Measurements from ENCODE around the gene BORCS5.
"Not testable (repeated sequence)": the region's sequence is repeated elsewhere in the genome, so short reads cannot be mapped to it uniquely, and the experiment has no call there.

Gene BORCS5

GRCh38 chr12:12356896-12357718, at the start of gene BORCS5:
Gene BORCS5, plus strand, starts transcription at chr12:12357078. Its CDS starts 374 bp downstream, at chr12:12357452.
- peak; percentile 90 to 97 (median 94) for DNase-seq (ENCODE audit: low read depth in 4 of 4, low spot score in 1 of 4)

GRCh38 chr12:12310695-12311094, 46.2 kb upstream of the BORCS5 start:
- DNase-seq (ENCODE audit: low read depth in 4 of 4, low spot score in 1 of 4) = not testable (repeated sequence)

GRCh38 chr12:12315838-12316237, 41.0 kb upstream of the BORCS5 start:
- DNase-seq (ENCODE audit: low read depth in 4 of 4, low spot score in 1 of 4) = no peak

GRCh38 chr12:12319451-12320183, 37.3 kb upstream of the BORCS5 start:
- DNase-seq (ENCODE audit: low read depth in 4 of 4, low spot score in 1 of 4) = no peak

GRCh38 chr12:12323118-12323517, 33.8 kb upstream of the BORCS5 start:
- DNase-seq (ENCODE audit: low read depth in 4 of 4, low spot score in 1 of 4) = no peak

GRCh38 chr12:12323591-12323990, 33.3 kb upstream of the BORCS5 start:
- no peak for DNase-seq (ENCODE audit: low read depth in 4 of 4, low spot score in 1 of 4)

GRCh38 chr12:12326262-12326661, 30.6 kb upstream of the BORCS5 start:
- DNase-seq (ENCODE audit: low read depth in 4 of 4, low spot score in 1 of 4) = no peak

GRCh38 chr12:12327802-12328201, 29.1 kb upstream of the BORCS5 start:
- no peak for DNase-seq (ENCODE audit: low read depth in 4 of 4, low spot score in 1 of 4)

DNA sequence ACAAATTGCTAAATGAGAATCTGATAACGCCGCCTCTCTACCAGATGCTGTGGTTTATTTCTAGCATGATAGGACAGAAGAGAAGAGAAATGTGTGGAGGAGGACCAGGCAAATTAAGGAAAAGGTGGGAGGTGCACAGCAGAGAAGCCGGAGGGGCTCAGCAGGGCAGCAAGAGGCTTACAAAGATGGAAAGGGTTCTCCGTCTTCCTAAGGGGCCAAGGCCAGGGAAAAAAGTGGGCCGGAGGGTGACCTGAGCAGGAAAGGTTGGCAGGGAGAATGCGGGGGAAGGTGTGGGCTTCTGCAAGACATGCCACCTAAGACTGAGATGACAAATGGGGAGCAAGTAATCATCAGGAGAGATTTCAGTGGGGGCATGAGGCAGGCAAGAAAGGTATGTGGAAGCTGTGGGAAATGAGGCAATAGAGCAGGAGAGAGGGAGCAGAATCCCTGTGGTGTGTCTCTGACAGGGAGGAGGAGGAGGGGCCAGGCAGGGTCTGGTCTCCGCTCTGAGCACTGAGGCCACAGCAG, 25.6 kb upstream of the BORCS5 start:
- no peak for DNase-seq (ENCODE audit: low read depth in 4 of 4, low spot score in 1 of 4)

DNA sequence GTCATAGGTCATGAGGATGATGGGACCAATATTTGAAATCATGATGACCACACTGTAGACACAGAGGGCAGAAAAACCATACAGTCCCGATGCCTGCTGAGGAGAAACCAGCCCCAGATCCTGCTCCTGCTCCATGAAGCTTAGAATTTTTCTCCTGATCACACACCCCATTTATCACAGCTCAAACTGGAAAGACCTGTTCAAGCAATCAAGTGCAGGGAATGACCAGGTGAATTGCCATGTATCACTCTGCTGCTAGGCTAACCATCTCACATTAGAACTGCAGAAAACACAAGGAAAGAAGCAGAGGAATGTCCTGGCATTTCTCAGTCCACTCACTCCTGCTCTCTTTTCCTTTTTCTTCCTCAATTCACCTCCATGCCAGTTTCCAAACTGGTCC, 25.0 kb upstream of the BORCS5 start:
- DNase-seq (ENCODE audit: low read depth in 4 of 4, low spot score in 1 of 4) = no peak

- DNase-seq (ENCODE audit: low read depth in 4 of 4, low spot score in 1 of 4) = no peak
Measured at GRCh38 chr12:12333407-12334366, 23.2 kb upstream of the BORCS5 start.

DNA sequence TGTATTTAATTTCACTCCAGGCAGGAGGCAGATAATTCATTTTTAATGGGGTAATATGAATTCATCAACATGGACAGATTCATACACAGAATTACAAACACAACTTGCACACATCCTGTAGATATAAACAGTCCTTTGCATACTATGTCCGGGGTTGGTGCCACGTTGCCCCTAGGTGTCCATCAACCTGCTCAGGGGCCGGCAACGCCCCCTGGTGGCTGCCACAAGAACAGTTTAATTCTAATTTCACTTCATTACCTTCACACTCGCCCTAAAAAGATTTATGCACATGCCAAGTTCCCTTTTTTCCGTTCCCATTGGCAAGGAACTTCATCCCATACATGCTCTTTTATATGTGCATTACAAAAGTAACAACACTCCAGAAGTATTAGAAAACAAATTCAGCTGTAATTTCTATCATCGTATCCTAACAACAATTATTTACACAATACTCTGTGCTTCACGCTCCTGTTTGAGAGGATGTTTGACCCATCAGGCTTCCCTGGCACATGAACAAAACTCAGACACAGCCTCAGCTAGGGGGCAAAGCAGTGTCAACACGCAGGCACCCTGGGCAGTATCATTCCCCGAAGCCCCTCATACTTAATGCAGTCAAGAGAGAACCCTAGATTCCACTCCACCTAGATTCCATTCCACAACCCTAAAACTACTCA, 22.4 kb upstream of the BORCS5 start:
- peak in 3 of 4 experiments; percentile 33 to 49 (median 40) for DNase-seq (ENCODE audit: low read depth in 4 of 4, low spot score in 1 of 4)

GRCh38 chr12:12336049-12336411, 20.8 kb upstream of the BORCS5 start:
- no peak for DNase-seq (ENCODE audit: low read depth in 4 of 4, low spot score in 1 of 4)

DNA sequence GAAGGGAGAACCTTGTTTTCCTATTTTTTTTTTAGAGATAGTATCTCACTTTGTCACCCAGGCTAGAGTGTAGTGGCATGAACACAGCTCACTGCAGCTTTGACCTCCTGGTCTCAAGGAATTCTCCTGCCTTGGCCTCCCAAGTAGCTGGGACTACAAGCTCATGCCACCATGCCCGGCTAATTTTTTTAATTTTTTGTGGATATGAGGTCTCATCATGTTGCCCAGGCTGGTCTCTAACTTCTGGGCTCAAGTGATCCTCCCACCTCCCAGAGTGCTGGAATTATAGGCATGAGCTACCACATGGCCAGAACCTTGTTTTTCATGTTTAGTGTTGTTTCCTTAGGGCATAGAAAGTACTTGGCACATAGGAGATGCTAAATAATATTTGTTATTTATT, 20.4 kb upstream of the BORCS5 start:
- DNase-seq (ENCODE audit: low read depth in 4 of 4, low spot score in 1 of 4) = no peak

GRCh38 chr12:12338527-12339168, 18.2 kb upstream of the BORCS5 start:
- DNase-seq (ENCODE audit: low read depth in 4 of 4, low spot score in 1 of 4) = no peak

DNA sequence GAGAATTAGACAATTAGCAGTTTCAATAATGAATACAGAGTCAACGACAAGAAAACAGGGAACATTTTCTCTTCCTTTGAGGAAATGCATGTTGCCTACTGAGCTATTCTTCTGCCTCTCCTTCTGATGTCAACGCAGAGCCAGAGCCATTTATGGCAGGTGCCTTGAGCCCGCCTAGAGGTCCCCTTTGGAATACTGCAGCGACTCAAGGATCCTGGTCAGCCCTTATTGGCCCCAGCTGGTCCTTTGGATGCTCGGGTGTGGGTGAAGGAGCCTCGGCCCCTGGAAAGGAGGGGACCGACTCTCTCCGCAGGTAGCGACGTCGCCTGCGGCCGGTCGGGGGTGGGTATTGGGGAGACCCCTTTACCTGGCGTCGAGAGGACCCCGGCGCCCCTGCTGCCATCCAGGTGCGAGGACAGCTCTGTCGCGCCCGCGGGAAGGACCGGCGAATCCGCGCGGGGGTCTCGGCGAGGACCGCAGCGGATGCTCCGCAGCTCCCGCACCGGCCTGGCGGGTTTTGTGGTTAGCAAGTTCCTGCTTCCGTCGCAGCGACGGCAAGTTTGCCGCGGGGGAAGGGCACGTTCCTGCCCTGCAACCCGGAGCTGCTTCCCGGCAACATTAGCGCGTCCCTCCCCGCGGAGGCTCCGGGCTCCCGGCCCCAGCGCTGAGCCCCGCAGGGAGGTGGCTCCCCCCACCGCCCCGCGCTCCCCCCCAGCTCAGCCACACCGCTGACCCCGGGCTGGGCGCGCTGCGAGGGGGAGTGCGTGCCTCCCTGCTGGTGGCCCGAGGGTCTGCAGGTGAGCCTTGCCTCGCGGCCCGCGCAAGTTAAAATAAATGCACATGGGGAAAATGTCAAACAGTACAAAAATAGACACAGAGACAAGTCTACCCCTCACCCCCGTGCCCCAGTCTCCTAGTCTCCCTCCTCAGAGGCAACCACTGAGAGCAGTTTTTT, 6.9 kb upstream of the BORCS5 start, which contains the start of gene MANSC1:
Gene MANSC1, minus strand, starts transcription at position 532 of the 955 bp plus-strand sequence. CDS start 6,928 bp downstream, outside the sequence.
- DNase-seq (ENCODE audit: low read depth in 4 of 4, low spot score in 1 of 4) = peak in 2 of 4 experiments; percentile 25 to 39

DNA sequence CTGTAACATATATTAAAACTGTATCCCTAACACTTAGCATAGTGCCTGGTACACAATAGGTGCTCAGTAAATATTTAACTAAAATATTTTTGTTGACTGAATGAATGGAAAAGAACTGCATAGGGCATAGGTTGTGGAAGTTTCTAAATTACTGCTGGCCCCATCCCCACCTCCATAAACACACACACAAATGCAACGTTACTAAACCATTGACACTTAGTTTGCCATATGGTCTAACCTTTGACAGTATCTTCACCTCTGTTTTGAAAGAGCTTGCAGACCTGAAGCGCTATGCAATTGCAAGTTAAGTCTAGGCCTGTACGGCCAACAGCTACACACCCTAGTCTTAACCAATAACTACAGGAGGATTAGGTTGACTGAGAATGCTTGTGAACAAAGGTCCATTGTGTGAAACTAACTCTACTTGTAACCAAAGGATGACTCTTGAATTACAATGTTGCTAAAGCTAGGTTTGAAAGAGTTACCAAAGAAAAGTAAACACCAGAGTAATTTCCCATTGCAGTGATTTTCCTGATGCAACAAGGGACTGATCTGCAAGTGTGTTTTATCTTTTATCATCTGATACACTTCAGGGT, 5.9 kb upstream of the BORCS5 start:
- no peak for DNase-seq (ENCODE audit: low read depth in 4 of 4, low spot score in 1 of 4)

DNA sequence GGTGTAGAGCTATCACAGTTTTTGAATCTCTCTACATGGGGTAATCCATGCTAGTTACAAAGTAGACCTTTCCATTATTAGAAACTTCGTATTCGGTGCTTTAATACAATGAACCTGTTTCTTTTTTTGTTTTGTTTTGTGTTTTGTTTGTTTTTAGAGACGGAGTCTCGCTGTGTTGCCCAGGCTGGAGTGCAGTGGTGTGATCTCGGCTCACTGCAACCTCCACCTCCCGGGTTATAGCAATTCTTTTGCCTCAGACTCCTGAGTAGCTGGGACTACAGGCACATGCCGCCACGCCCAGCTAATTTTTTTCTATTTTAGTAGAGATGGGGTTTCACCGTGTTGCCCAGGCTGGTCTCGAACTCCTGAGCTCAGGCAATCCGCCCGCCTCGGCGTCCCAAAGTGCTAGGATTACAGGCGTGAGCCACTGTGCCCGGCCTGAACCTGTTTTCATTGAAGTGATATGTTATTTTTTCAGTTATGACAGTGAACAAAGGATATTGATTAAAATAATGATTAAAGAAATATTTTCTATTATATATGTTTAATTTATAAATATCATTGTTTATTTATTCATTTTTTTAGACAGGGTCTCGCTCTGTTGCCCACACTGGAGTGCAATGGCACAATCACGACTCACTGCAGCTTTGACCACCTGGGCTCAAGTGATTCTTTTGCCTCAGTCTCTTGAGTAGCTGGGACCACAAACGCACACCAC, 5.3 kb upstream of the BORCS5 start:
- not testable (repeated sequence) for DNase-seq (ENCODE audit: low read depth in 4 of 4, low spot score in 1 of 4)
